Measurements from ENCODE around the gene MYL4.
A peak's percentile ranks its signal among the peaks of the same experiment; 100 is the strongest.
"Not testable (repeated sequence)": the region's sequence is repeated elsewhere in the genome, so short reads cannot be mapped to it uniquely, and the experiment has no call there.

MYL4 gene

DNA sequence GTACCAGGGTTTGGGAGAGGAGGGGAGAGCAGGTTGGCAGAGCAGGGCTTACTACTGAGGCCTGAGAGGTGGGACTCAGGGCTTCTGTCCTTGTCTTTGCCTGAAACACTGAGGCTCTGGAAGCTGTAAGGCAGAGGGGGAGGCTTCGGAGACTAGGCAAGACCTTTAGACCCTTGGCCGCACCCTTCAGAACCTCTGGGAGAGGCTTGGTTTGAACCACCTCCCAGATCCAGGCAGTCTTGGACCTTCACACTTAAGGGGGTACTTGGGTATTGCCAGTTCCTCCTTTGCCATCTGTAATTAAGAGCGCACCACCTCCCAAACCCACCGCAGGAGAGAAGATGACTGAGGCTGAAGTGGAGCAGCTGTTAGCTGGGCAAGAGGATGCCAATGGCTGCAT lies 12.9 kb downstream of the MYL4 start:
- no peaks in the 10 kb centered on the region for H3K9me2 ChIP-seq (replicated peaks; ENCODE audit: low read depth, low read length)
- no peaks in the 10 kb centered on the region for H3K36me3 ChIP-seq (ENCODE audit: insufficient read depth, low read length)
- H3K4me2 ChIP-seq (ENCODE audit: low read depth, low read length, poor library complexity, severe bottlenecking): peak overlapping the region; percentile 81
- TF ChIP-seq, protein P1, sequence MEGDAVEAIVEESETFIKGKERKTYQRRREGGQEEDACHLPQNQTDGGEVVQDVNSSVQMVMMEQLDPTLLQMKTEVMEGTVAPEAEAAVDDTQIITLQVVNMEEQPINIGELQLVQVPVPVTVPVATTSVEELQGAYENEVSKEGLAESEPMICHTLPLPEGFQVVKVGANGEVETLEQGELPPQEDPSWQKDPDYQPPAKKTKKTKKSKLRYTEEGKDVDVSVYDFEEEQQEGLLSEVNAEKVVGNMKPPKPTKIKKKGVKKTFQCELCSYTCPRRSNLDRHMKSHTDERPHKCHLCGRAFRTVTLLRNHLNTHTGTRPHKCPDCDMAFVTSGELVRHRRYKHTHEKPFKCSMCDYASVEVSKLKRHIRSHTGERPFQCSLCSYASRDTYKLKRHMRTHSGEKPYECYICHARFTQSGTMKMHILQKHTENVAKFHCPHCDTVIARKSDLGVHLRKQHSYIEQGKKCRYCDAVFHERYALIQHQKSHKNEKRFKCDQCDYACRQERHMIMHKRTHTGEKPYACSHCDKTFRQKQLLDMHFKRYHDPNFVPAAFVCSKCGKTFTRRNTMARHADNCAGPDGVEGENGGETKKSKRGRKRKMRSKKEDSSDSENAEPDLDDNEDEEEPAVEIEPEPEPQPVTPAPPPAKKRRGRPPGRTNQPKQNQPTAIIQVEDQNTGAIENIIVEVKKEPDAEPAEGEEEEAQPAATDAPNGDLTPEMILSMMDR (conservative IDR thresholded peaks at IDR 0.05; ENCODE audit: low read length): no peak
- TF ChIP-seq EZH2phosphoT487 (IDR thresholded peaks at IDR 0.05; ENCODE audit: borderline replicate concordance): no peak
- H3K4me1 ChIP-seq (ENCODE audit: insufficient read depth, low read length, poor library complexity, severe bottlenecking): peaks cover 59% of the 10 kb centered on the region
- no peaks in the 10 kb centered on the region; the same call in 1 of the 2 replicates for H3F3A ChIP-seq (ENCODE audit: low read depth)
- H3K9ac ChIP-seq (ENCODE audit: low read depth, low read length, poor library complexity, severe bottlenecking): peak overlapping the region; percentile 42
- H3K9me3 ChIP-seq (ENCODE audit: insufficient read depth, low read depth, low read length): no peaks in the 10 kb centered on the region; the same call in 1 of the 2 replicates
- no peaks in the 10 kb centered on the region for H3K79me2 ChIP-seq (ENCODE audit: insufficient read depth, low read length)
- H2AFZ ChIP-seq (ENCODE audit: low read length): no peak overlapping the region
- no peak overlapping the region for H3K4me3 ChIP-seq (ENCODE audit: low read length, poor library complexity, severe bottlenecking)
- H4K20me1 ChIP-seq (ENCODE audit: insufficient read depth, low read length, poor library complexity, severe bottlenecking): no peaks in the 10 kb centered on the region
- no peaks in the 10 kb centered on the region for H3K27me3 ChIP-seq (ENCODE audit: insufficient read depth, low read length, poor library complexity, severe bottlenecking)

DNA sequence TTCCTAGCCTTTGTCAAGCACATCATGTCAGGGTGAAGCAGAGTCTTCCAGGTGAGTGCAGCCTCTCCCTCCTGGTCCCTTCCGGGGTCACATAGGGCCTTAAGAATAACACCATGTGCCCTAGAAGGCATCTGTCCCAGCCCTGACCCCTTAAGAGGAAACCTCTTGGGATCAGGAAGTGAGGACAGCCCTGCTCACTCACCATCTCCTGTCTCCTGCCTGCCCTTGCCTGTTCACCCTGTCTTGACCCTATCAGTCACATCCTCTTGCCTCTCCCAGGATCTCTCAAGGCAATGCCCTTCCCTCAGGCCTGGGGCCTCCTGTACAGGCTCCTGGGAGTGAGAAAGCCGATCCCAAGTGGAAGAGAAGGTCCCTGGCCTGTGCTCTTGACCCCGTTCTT lies 13.9 kb downstream of the MYL4 start:
- H4K20me1 ChIP-seq (ENCODE audit: insufficient read depth, low read length, poor library complexity, severe bottlenecking): no peaks in the 10 kb centered on the region
- no peaks in the 10 kb centered on the region for H3K79me2 ChIP-seq (ENCODE audit: insufficient read depth, low read length)
- no peaks in the 10 kb centered on the region for H3K9me2 ChIP-seq (replicated peaks; ENCODE audit: low read depth, low read length)
- TF ChIP-seq EZH2phosphoT487 (IDR thresholded peaks at IDR 0.05; ENCODE audit: borderline replicate concordance): no peak
- TF ChIP-seq, protein P1 (conservative IDR thresholded peaks at IDR 0.05; ENCODE audit: low read length): no peak
- H3K9me3 ChIP-seq (ENCODE audit: insufficient read depth, low read depth, low read length): no peaks in the 10 kb centered on the region; the same call in 1 of the 2 replicates
- no peaks in the 10 kb centered on the region for H3K36me3 ChIP-seq (ENCODE audit: insufficient read depth, low read length)
- H3F3A ChIP-seq (ENCODE audit: low read depth): no peaks in the 10 kb centered on the region; the same call in 1 of the 2 replicates
- H3K9ac ChIP-seq (ENCODE audit: low read depth, low read length, poor library complexity, severe bottlenecking): no peak overlapping the region
- H3K27me3 ChIP-seq (ENCODE audit: insufficient read depth, low read length, poor library complexity, severe bottlenecking): no peaks in the 10 kb centered on the region
- no peak overlapping the region for H2AFZ ChIP-seq (ENCODE audit: low read length)
- no peak overlapping the region for H3K4me3 ChIP-seq (ENCODE audit: low read length, poor library complexity, severe bottlenecking)
- peaks cover 53% of the 10 kb centered on the region for H3K4me1 ChIP-seq (ENCODE audit: insufficient read depth, low read length, poor library complexity, severe bottlenecking)
- H3K4me2 ChIP-seq (ENCODE audit: low read depth, low read length, poor library complexity, severe bottlenecking): no peak overlapping the region

DNA sequence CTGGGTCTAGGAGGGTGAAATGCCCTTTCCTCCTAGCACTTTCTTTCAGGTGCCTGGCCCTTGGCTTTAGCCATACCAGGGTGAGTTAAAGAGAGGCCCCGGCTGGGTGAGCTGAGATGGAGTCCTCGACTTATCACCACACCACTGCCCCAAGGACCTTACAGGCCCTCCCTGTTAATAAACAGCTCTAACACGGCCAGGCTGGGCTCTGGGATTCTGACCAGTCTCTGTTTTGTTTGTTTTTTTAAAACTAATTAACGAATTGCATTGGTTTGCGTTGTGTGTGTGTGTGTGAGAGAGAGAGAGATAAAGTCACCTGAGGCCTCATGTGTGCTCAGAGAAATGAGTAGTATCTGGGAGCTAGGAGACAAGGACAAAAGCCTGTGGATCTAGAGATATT lies 14.3 kb downstream of the MYL4 start:
- Histone ChIP-seq H3K27me3 (ENCODE audit: insufficient read depth, low read length, poor library complexity, severe bottlenecking) (no peaks in the 10 kb centered on the region), H3F3A (ENCODE audit: low read depth) (no peaks in the 10 kb centered on the region; the same call in 1 of the 2 replicates), H3K4me1 (ENCODE audit: insufficient read depth, low read length, poor library complexity, severe bottlenecking) (peaks cover 49% of the 10 kb centered on the region), H3K4me2 (ENCODE audit: low read depth, low read length, poor library complexity, severe bottlenecking) (no peak overlapping the region), H3K79me2 (ENCODE audit: insufficient read depth, low read length) (no peaks in the 10 kb centered on the region), H3K36me3 (ENCODE audit: insufficient read depth, low read length) (no peaks in the 10 kb centered on the region), H3K9ac (ENCODE audit: low read depth, low read length, poor library complexity, severe bottlenecking) (no peak overlapping the region), H3K9me2 (replicated peaks; ENCODE audit: low read depth, low read length) (no peaks in the 10 kb centered on the region), H3K9me3 (ENCODE audit: insufficient read depth, low read depth, low read length) (no peaks in the 10 kb centered on the region; the same call in 1 of the 2 replicates), H4K20me1 (ENCODE audit: insufficient read depth, low read length, poor library complexity, severe bottlenecking) (no peaks in the 10 kb centered on the region), H2AFZ (ENCODE audit: low read length) (no peak overlapping the region), H3K4me3 (ENCODE audit: low read length, poor library complexity, severe bottlenecking) (no peak overlapping the region)
- TF ChIP-seq EZH2phosphoT487 (IDR thresholded peaks at IDR 0.05; ENCODE audit: borderline replicate concordance): no peak
- TF ChIP-seq, protein P1 (conservative IDR thresholded peaks at IDR 0.05; ENCODE audit: low read length): no peak

DNA sequence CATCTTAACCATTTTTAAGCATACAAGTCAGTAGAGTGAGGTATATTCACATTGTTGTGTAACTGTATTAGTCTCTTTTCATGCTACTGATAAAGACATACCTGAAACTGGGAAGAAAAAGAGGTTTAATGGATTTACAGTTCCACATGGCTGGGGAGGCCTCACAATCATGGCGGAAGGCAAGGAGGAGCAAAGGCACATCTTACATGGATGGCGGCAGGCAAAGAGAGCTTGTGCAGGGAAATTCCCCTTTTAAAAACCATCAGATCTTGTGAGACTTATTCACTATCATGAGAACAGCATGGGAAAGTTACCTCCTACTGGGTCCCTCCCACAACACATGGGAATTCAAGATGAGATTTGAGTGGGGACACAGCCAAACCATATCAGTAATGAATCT lies 14.9 kb downstream of the MYL4 start:
- not testable (repeated sequence) for H3K4me3 ChIP-seq (ENCODE audit: low read length, poor library complexity, severe bottlenecking); H3K9me2 ChIP-seq (replicated peaks; ENCODE audit: low read depth, low read length); H3K4me2 ChIP-seq (ENCODE audit: low read depth, low read length, poor library complexity, severe bottlenecking); H2AFZ ChIP-seq (ENCODE audit: low read length); H3K36me3 ChIP-seq (ENCODE audit: insufficient read depth, low read length); H3K9ac ChIP-seq (ENCODE audit: low read depth, low read length, poor library complexity, severe bottlenecking); H4K20me1 ChIP-seq (ENCODE audit: insufficient read depth, low read length, poor library complexity, severe bottlenecking); H3K27me3 ChIP-seq (ENCODE audit: insufficient read depth, low read length, poor library complexity, severe bottlenecking); H3K79me2 ChIP-seq (ENCODE audit: insufficient read depth, low read length); H3F3A ChIP-seq (ENCODE audit: low read depth); H3K9me3 ChIP-seq (ENCODE audit: insufficient read depth, low read depth, low read length)
- H3K4me1 ChIP-seq (ENCODE audit: insufficient read depth, low read length, poor library complexity, severe bottlenecking): peaks cover 43% of the 10 kb centered on the region
